PC-9 (cell line): Measurements from ENCODE around the gene MRPL40. TPM values are rescaled to one million over a fixed set of nuclear protein-coding genes. Genes with fewer than 3 reads are reported as not detected.

Source experiments
- BruUV-seq: library from RNA; stranded (reverse); fragments of 400-500 nt; replicated peaks from 2 replicates; lab custom pipeline; 2021; lab: Mats Ljungman, UMichigan
- CTCF ChIA-PET: fragments of 300-600 bp; sonication (Branson Sonifier 250); formaldehyde crosslinking; loops from one replicate; lab custom pipeline; 2022; ENCODE audit warnings: antibody characterized with exemption; lab: Charles Lee
- POLR2A ChIA-PET: fragments of 300-600 bp; sonication (Branson Sonifier 250); formaldehyde crosslinking; loops from one replicate; lab custom pipeline; 2022; ENCODE audit warnings: antibody characterized with exemption; ENCODE audit not compliant: unreplicated experiment; lab: Charles Lee
- DNase-seq, 2 experiments: peaks; one replicate each; pipeline versions ENCODE4 v3.0.0 to v3.0.0-alpha.2; 2015 to 2022; ENCODE audit warnings: mixed read lengths in 1 of 2
- H2AFZ ChIP-seq: fragments of 200-600 bp; sonication (generic); 2 replicates; pipeline ENCODE4 v1.8.1; 2017; ENCODE audit warnings: antibody characterized with exemption
- H3F3A ChIP-seq: fragments of 200-600 bp; sonication (generic); 2 replicates; pipeline ENCODE4 v1.8.1; 2017; ENCODE audit warnings: antibody characterized with exemption, mild to moderate bottlenecking, low read depth; ENCODE audit not compliant: insufficient read depth
- H3K27ac ChIP-seq: fragments of 200-600 bp; sonication (generic); 2 replicates; pipeline ENCODE4 v1.6.1; 2016; ENCODE audit warnings: mixed run types
- H3K27me3 ChIP-seq: fragments of 200-600 bp; sonication (generic); 2 replicates; pipeline ENCODE4 v1.6.1; 2016; ENCODE audit warnings: low read depth, mixed run types; ENCODE audit not compliant: insufficient read depth
- H3K36me3 ChIP-seq: fragments of 200-600 bp; sonication (generic); 2 replicates; pipeline ENCODE4 v1.6.1; 2016; ENCODE audit warnings: low read depth, mixed run types
- H3K4me1 ChIP-seq: fragments of 200-600 bp; sonication (generic); replicated peaks from 2 replicates; pipeline ENCODE4 v1.6.1; 2016; ENCODE audit warnings: mixed run types; ENCODE audit not compliant: insufficient read depth
- H3K4me2 ChIP-seq: fragments of 200-600 bp; sonication (generic); 2 replicates; pipeline ENCODE4 v1.6.1; 2017; ENCODE audit warnings: mixed run types
- H3K4me3 ChIP-seq: fragments of 200-600 bp; sonication (generic); 2 replicates; pipeline ENCODE4 v1.6.1; 2016; ENCODE audit warnings: mixed run types
- H3K79me2 ChIP-seq: fragments of 200-600 bp; sonication (generic); 2 replicates; pipeline ENCODE4 v1.6.1; 2017; ENCODE audit warnings: low read depth, mixed run types
- H3K9me2 ChIP-seq: fragments of 200-600 bp; sonication (generic); 2 replicates; pipeline ENCODE4 v1.8.1; 2017; ENCODE audit warnings: mild to moderate bottlenecking; ENCODE audit not compliant: insufficient read depth
- H3K9me3 ChIP-seq: fragments of 200-600 bp; sonication (generic); 2 replicates; pipeline ENCODE4 v1.8.1; 2016; ENCODE audit warnings: low read depth; ENCODE audit not compliant: insufficient read depth
- H4K20me1 ChIP-seq: fragments of 200-600 bp; sonication (generic); 2 replicates; pipeline ENCODE4 v1.8.1; 2017; ENCODE audit not compliant: insufficient read depth
- CTCF ChIP-seq: fragments of 200-600 bp; sonication (generic); conservative IDR thresholded peaks from 2 replicates; pipeline ENCODE4 v1.6.1; 2017; ENCODE audit warnings: mixed run types, antibody characterized with exemption, mild to moderate bottlenecking, moderate library complexity
- EZH2 ChIP-seq: fragments of 200-600 bp; sonication (generic); IDR thresholded peaks from 2 replicates; pipeline ENCODE4 v1.8.0; 2017; ENCODE audit warnings: antibody characterized with exemption, low read depth
- intact Hi-C: fragments of 100-400 bp; cut with micrococcal nuclease; formaldehyde crosslinking; loops from one replicate; pipeline ENCODE4 v1.10.0; 2022; ENCODE audit not compliant: unreplicated experiment
- total RNA-seq: library from RNA; stranded (reverse); gene quantifications from 2 replicates; pipeline ENCODE4 v1.2.3, GENCODE V29; 2021

The MRPL40 gene
- total RNA-seq, 1 experiment from 2014 or later: 25.1 TPM

GRCh38 chr22:19430890-19431541 is 1.3 kb upstream of the MRPL40 start:
- no peaks in the 10 kb centered on the region for H3K27me3 ChIP-seq
- ChIA-PET POLR2A (interaction anchor here (0.7 kb wide), 1 partner anchor 248 kb away, joined by 3 read pairs; no protein-coding TSS in a partner anchor), CTCF (no interaction called here)
- no peaks in the 10 kb centered on the region for H3K36me3 ChIP-seq
- H3K9me3 ChIP-seq: no peaks in the 10 kb centered on the region
- DNase-seq: peak in 1 of 2 experiments; percentile 6
- peak overlapping the region; percentile 73 for H3K4me3 ChIP-seq
- no TSS peak for BruUV-seq
- peaks cover 51% of the 10 kb centered on the region for H3K79me2 ChIP-seq
- peaks cover 22% of the 10 kb centered on the region; the same call in 1 of the 2 replicates for H4K20me1 ChIP-seq
- no peak overlapping the region for H3K27ac ChIP-seq
- peaks cover 8% of the 10 kb centered on the region for H3K4me1 ChIP-seq
- no peaks in the 10 kb centered on the region for H3F3A ChIP-seq
- intact Hi-C loops: no loop called here
- TF ChIP-seq EZH2 (no peak), CTCF (no peak)
- no peaks in the 10 kb centered on the region for H3K9me2 ChIP-seq
- H3K4me2 ChIP-seq: peak overlapping the region; percentile 86
- peak overlapping the region; percentile 71 for H2AFZ ChIP-seq

- ChIA-PET CTCF (no interaction called here), POLR2A (interaction anchor here (0.7 kb wide), 1 partner anchor 249 kb away, joined by 3 read pairs; no protein-coding TSS in a partner anchor)
- peak; percentile 60 to 75 for DNase-seq
- Histone ChIP-seq H3K4me2 (peak within 1 kb of the TSS; percentile 86), H3K27ac (peak within 1 kb of the TSS; percentile 63; the same call in 1 of the 2 replicates), H4K20me1 (peaks cover 22% of the 10 kb centered on the region; the same call in 1 of the 2 replicates), H3K9me2 (no peaks in the 10 kb centered on the region), H3F3A (no peaks in the 10 kb centered on the region), H3K4me1 (peaks cover 8% of the 10 kb centered on the region), H2AFZ (peak within 1 kb of the TSS; percentile 88), H3K4me3 (peak within 1 kb of the TSS; percentile 97), H3K9me3 (no peaks in the 10 kb centered on the region), H3K27me3 (no peaks in the 10 kb centered on the region), H3K79me2 (peaks cover 46% of the 10 kb centered on the region), H3K36me3 (no peaks in the 10 kb centered on the region)
- intact Hi-C loops: loop anchor here (2.0 kb wide), 1 partner anchor 253 kb away; the partner anchor contains the start of gene SLC25A1
- no peak for TF ChIP-seq CTCF
- no TSS peak for BruUV-seq
Observed at GRCh38 chr22:19431649-19432132, 654 bp upstream of the MRPL40 start, which contains the start of gene HIRA. HIRA (minus strand) TSS chr22:19431733; CDS start chr22:19431476, 257 bp downstream.

GRCh38 chr22:19434401-19434800 is 2.1 kb downstream of the MRPL40 start:
- Histone ChIP-seq H3K4me1 (peaks cover 8% of the 10 kb centered on the region), H3K79me2 (peaks cover 21% of the 10 kb centered on the region), H3K27ac (no peak overlapping the region), H3K9me3 (no peaks in the 10 kb centered on the region), H3K27me3 (no peaks in the 10 kb centered on the region), H4K20me1 (peaks cover 11% of the 10 kb centered on the region; the same call in 1 of the 2 replicates), H2AFZ (no peak overlapping the region), H3K36me3 (no peaks in the 10 kb centered on the region), H3F3A (no peaks in the 10 kb centered on the region), H3K4me3 (no peak overlapping the region), H3K4me2 (no peak overlapping the region), H3K9me2 (no peaks in the 10 kb centered on the region)
- no TSS peak for BruUV-seq
- ChIA-PET CTCF (interaction anchor here (0.6 kb wide), 2 partner anchors 17 to 88 kb away, joined by 3 to 6 read pairs; no protein-coding TSS in a partner anchor), POLR2A (no interaction called here)
- TF ChIP-seq CTCF (no peak), EZH2 (no peak)
- intact Hi-C loops: no loop called here
- no peak for DNase-seq
